ACHN (cell line): Measurements from ENCODE around the gene UBE2Q1.

Source experiments
- DNase-seq: peaks from one replicate; pipeline ENCODE4 v3.0.0-alpha.2; 2015
- in situ Hi-C: cut with HindIII; loops from 2 replicates; pipeline ENCODE4 v1.10.0; 2017; ENCODE audit warnings: low sequenced_read_pairs, low pct_ligation_motif_present, low pct_unique_long_range_greater_than_20kb

Gene UBE2Q1

DNA sequence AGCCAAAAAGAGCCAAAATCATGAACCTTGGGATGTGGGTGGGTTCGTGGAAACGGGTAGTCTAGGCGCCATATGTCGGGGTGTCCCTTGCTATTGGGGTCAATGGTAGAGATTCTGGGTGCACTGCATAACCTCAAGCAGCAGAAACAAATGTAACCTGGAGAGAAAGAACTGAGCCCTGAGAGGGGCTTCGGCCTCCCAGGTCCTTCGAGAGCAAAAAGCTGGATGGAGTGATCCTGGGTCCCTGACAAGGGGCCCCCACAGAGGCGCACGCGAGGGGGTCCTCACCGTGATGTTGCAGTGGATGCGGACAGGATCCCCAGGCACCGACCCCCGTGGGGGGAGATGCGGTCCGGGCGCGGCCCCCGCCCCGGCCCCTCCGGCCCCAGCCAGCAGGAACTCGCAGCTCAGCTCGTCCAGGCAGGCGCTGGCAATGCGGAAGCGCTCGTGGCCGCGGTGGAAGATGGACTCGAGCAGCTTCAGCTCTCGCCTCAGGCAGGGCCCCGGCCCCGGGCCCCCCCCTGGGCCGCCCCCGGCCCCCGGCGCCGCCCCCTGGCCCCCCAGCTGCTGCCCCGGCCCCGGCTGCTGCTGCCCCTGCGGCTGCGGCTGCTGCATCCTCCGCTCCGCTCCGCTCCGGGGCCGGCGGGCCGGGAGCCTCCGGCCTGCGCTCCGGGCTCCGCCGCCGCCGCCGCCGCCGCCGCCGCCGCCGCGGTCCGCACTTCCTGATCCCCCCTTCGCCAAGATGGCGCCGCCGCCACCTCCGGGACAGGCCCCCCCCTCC is at the start of gene UBE2Q1:
Gene UBE2Q1 (minus strand): TSS at position 724 of the 781 bp plus-strand sequence. CDS start 109 bp downstream, at position 615.
- DNase-seq, result peak; percentile 39
- in situ Hi-C loops, result no loop called here

DNA sequence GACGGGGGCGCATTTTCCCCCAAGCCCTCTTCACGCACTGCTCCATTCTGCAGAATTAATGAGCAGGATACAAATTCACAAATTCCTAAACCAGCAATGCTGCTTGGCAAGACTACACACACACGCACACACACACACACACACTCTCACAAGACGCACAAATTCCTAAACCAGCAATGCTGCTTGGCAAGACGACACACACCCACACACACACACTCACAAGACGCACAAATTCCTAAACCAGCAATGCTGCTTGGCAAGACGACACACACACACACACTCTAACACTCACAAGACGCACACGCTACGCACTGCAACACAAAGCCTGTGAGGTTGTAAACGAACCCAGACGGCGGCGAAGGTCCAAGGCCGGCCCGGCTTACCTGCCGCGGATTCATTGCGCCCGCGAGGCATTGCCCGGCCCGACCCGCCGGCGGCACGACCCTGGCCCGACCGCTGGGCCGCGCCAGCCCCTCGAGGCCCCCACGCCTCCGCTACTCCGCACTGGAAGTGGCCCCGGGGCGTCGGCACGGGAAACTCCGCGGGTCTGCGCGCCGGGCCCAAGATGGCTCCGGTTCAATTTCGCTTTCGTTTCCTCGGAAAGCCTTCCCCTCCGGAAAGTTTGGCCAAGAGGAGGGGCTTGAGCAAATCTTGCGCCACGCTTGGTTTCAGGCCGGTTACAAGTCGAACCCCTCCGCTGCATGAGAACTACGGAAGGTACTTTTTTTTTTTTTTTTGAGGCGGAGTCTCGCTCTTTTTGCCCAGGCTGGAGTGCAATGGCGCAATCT is 49.3 kb upstream of the UBE2Q1 start, which contains the start of gene ADAR:
Gene ADAR (minus strand): TSS at position 578 of the 788 bp plus-strand sequence. CDS start 180 bp downstream, at position 398.
- peak; percentile 99 for DNase-seq
- in situ Hi-C loops, result no loop called here

- DNase-seq, result peak; percentile 56
- in situ Hi-C loops, result no loop called here
These were observed 48.7 kb upstream of the UBE2Q1 start for GRCh38 chr1:154607106-154607608.

- in situ Hi-C loops, result no loop called here
These were observed 47.1 kb upstream of the UBE2Q1 start for GRCh38 chr1:154605534-154605933.

DNA sequence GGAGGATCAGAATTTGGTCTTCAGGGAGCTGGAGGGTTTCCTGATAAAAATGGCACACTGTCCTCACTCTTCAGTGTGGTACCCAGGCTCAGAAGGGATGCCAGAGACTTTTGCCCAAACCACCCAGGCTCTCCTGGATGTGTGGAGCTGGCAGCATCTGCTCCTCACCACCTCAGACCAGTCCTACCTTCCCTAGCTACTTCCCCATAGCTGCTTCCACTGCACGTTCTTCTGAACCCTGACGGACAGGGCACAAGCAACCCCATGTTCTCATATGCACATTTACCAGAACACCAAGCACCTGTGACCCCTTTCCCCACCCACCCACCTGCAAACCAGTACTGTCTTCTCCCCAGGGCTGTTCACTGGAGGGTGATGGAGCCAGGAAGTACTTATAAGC is 44.9 kb upstream of the UBE2Q1 start:
- in situ Hi-C loops, result no loop called here
- DNase-seq, result no peak

More at GRCh38 chr1:154605534-154605933, 47.1 kb upstream of the UBE2Q1 start:
- no peak for DNase-seq

DNA sequence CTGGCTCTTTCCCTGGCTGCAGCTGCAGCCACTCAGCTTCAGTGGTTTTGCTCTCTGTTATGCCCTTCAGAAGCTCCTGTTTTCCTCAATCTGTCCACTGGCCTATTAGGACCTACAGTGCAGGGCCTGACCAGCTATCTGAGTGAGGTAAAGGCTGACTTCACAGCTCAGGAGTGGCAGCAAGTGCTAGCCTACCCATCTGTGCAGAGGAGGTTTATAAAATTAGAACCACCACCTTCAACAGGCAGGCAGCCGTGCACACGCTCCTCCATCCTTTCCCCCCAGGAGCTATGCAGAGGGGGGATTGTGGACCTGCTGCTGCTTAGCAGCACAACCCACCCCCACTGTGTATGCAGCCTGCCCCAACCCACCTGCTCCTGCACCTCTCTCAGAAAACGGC is 41.2 kb upstream of the UBE2Q1 start:
- DNase-seq, result no peak

GRCh38 chr1:154598871-154599635 is 40.6 kb upstream of the UBE2Q1 start:
- DNase-seq, result no peak
- in situ Hi-C loops, result no loop called here

More for the DNA sequence above, 41.2 kb upstream of the UBE2Q1 start:
- in situ Hi-C loops, result no loop called here

GRCh38 chr1:154595621-154596020 is 37.2 kb upstream of the UBE2Q1 start:
- in situ Hi-C loops, result no loop called here
- DNase-seq, result no peak

DNA sequence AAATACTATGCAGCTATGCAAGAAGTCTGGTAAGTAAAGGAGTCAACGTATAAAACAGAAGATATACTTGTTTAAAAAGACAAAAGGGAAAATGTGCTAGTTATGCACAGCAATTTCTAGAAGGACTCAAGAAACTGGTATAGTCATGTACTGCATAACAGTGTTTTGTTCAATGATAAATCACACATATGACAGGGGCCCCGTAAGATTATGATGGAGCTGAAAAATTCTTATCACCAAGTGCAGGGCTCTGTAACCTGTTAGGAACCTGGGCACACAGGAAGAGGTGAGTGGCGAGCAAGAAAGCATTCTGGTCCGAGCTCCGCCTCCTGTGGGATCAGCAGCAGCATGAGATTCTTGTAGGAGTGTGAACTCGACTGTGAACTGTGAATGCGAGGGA is 36.3 kb upstream of the UBE2Q1 start:
- DNase-seq, result no peak
- in situ Hi-C loops, result no loop called here

GRCh38 chr1:154593390-154593789 is 34.9 kb upstream of the UBE2Q1 start:
- in situ Hi-C loops, result no loop called here
- DNase-seq, result no peak

DNA sequence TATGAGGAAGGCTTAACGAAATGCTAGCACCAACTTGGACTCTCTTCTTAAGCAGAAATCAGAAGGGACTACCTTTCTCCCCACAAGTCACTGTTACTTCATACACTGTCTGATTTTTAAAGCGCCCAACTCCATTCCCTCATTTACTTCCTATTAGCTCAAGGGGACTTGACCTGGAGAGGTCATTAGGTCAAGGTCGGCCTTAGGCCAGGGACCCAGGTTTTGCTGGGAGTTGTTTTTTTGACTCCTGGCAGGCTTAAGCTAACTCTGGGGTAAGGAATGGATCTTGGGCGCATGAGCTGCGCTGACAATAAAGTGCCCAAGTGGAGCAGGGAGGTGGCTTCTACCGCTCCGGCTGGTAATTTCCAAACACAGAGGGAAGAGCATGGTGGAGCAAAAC is 32.7 kb upstream of the UBE2Q1 start:
- DNase-seq, result no peak
- in situ Hi-C loops, result no loop called here

- in situ Hi-C loops, result no loop called here
- no peak for DNase-seq
These were observed 32.3 kb upstream of the UBE2Q1 start for GRCh38 chr1:154590756-154591155.

GRCh38 chr1:154589780-154590179 is 31.3 kb upstream of the UBE2Q1 start:
- no peak for DNase-seq
- in situ Hi-C loops, result no loop called here

GRCh38 chr1:154586641-154587040 is 28.2 kb upstream of the UBE2Q1 start:
- DNase-seq, result no peak
- in situ Hi-C loops, result no loop called here

GRCh38 chr1:154586231-154586630 is 27.8 kb upstream of the UBE2Q1 start:
- in situ Hi-C loops, result no loop called here
- DNase-seq, result no peak

- no peak for DNase-seq
- in situ Hi-C loops, result no loop called here
These were observed 26.0 kb upstream of the UBE2Q1 start for GRCh38 chr1:154584267-154584994.

- in situ Hi-C loops, result no loop called here
- no peak for DNase-seq
These were observed 25.3 kb upstream of the UBE2Q1 start for GRCh38 chr1:154583773-154584172.

DNA sequence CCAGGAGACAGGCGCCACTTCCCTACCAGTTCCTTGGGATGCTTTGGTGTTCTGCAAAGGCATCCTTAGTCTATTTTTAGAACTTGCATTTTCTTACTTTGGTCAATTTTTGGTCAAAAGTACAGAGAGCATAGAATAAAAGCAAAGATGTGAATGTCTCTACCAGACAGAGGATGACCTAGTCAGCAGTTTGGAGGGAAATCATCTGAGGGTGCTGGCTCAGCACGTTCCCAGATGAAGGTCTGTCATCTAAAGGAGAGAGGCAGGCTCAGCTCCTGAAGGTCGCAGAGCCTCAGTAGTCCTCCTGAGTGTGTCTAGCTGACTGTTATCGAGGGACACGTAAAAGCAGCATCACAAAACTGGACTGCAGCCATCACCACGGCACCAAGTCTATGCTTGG is 24.4 kb upstream of the UBE2Q1 start:
- in situ Hi-C loops, result no loop called here
- DNase-seq, result no peak
